HG03196 (cell line): Measurements from ENCODE around the gene PIAS2.
"Not testable (repeated sequence)": the region's sequence is repeated elsewhere in the genome, so short reads cannot be mapped to it uniquely, and the experiment has no call there.

Source experiments
- ATAC-seq: cut with Tn5 transposase; IDR thresholded peaks from one replicate; pipeline ENCODE4 v1.9.1; 2021; ENCODE audit not compliant: unreplicated experiment

PIAS2 gene

GRCh38 chr18:46909497-46909896 lies 7.8 kb downstream of the PIAS2 start:
- ATAC-seq, result no peak

- no peak for ATAC-seq
Measured at GRCh38 chr18:46903406-46903805, 13.9 kb downstream of the PIAS2 start.

GRCh38 chr18:46899274-46899948 lies 17.9 kb downstream of the PIAS2 start:
- peak; percentile 68 for ATAC-seq

GRCh38 chr18:46894124-46894523 lies 23.2 kb downstream of the PIAS2 start:
- ATAC-seq, result no peak

- no peak for ATAC-seq
Measured at GRCh38 chr18:46893360-46893759, 23.9 kb downstream of the PIAS2 start.

GRCh38 chr18:46892842-46893241 lies 24.5 kb downstream of the PIAS2 start:
- peak; percentile 39 for ATAC-seq

- ATAC-seq, result peak; percentile 76
Measured at GRCh38 chr18:46891742-46892214, 25.5 kb downstream of the PIAS2 start.

GRCh38 chr18:46888965-46889364 lies 28.3 kb downstream of the PIAS2 start:
- ATAC-seq, result no peak

GRCh38 chr18:46886893-46887292 lies 30.4 kb downstream of the PIAS2 start:
- no peak for ATAC-seq

GRCh38 chr18:46883180-46883579 lies 34.1 kb downstream of the PIAS2 start:
- ATAC-seq, result no peak

GRCh38 chr18:46877329-46877987 lies 39.8 kb downstream of the PIAS2 start:
- no peak for ATAC-seq

GRCh38 chr18:46868169-46868921 lies 49.0 kb downstream of the PIAS2 start:
- ATAC-seq, result no peak

- ATAC-seq, result no peak
Measured at GRCh38 chr18:46867367-46868143, 49.8 kb downstream of the PIAS2 start.

- ATAC-seq, result no peak
Measured at GRCh38 chr18:46866523-46866922, 50.8 kb downstream of the PIAS2 start.

GRCh38 chr18:46865245-46865644 lies 52.1 kb downstream of the PIAS2 start:
- ATAC-seq, result not testable (repeated sequence)

GRCh38 chr18:46859855-46860254 lies 57.5 kb downstream of the PIAS2 start:
- ATAC-seq, result peak; percentile 48

GRCh38 chr18:46858290-46858689 lies 59.0 kb downstream of the PIAS2 start:
- no peak for ATAC-seq

GRCh38 chr18:46856973-46857372 lies 60.3 kb downstream of the PIAS2 start:
- no peak for ATAC-seq

GRCh38 chr18:46849007-46849406 lies 68.3 kb downstream of the PIAS2 start:
- no peak for ATAC-seq

GRCh38 chr18:46843372-46843771 lies 73.9 kb downstream of the PIAS2 start:
- no peak for ATAC-seq

- ATAC-seq, result no peak
Measured at GRCh38 chr18:46842583-46842982, 74.7 kb downstream of the PIAS2 start.
